ENCODE results near the gene RNF113B.

RNF113B gene

DNA sequence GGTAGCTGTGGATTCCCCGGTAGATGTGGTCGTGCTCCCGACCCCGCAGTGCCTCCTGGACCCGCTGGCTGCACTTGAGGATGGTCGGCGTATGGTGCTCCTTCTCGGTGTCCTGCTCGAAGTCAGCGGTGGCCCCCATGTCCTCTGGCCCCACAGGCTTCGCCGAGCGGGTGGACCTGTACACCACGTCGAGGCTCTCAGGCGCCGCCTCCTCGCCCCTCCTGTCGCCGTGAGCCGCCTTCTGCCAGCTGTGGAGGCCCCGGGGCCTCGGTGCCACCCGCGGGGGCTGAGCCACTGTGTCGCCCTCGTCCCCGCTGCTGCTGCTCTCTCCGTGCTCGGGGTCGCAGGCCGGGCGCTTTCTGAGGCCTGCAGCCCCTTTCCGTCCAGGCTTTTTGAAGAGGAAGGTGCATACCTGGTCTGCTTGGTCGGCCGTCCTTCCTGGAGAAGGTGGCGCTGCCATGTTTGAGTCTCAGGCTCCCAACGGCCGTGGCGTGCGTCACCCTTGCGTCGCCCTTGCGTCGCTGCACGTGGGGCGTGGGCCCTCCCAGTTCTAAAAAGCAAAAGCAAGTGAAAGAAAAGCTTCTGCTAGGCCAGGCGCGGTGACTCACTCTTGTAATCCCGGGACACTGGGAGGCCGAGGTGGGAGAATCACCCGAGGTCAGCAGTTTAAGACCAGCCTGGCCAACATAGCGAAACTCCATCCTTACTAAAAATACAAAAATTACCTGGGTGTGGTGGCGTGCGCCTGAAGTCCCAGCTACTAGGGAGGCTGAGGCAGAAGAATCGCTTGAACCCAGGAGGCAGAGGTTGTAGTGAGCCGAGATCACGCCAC lies at the start of gene RNF113B:
Gene RNF113B (minus strand): TSS at position 493 of the 832 bp plus-strand sequence. CDS start 33 bp downstream, at position 460.
- ChIA-PET CTCF (no interaction called here), POLR2A (no interaction called here)
- no peak for DNase-seq (ENCODE audit: extremely low spot score)
- TF ChIP-seq, protein P1, sequence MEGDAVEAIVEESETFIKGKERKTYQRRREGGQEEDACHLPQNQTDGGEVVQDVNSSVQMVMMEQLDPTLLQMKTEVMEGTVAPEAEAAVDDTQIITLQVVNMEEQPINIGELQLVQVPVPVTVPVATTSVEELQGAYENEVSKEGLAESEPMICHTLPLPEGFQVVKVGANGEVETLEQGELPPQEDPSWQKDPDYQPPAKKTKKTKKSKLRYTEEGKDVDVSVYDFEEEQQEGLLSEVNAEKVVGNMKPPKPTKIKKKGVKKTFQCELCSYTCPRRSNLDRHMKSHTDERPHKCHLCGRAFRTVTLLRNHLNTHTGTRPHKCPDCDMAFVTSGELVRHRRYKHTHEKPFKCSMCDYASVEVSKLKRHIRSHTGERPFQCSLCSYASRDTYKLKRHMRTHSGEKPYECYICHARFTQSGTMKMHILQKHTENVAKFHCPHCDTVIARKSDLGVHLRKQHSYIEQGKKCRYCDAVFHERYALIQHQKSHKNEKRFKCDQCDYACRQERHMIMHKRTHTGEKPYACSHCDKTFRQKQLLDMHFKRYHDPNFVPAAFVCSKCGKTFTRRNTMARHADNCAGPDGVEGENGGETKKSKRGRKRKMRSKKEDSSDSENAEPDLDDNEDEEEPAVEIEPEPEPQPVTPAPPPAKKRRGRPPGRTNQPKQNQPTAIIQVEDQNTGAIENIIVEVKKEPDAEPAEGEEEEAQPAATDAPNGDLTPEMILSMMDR (IDR thresholded peaks at IDR 0.05; ENCODE audit: control extremely low read depth, extremely low read depth, low read depth, missing control alignments) = no peak

DNA sequence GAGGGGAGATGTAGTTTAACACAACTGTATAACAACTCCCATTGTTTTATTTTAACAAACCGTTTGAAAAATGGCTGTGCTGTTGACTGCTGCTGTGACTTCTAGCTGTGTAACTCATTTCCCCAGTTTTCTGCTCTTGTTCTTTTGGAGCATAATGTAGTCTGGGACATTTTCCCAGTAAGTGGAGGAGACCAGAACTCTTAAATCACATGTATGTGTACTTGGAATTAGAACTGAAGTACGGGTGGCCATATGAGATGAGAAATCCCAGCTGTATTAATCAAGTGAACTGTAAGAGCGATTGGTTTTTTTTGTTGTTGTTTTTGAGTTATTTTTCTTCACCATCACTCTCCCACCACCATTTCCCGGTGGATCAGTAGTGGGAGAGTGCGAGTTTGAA lies 49.4 kb upstream of the RNF113B start:
- TF ChIP-seq, protein P1 (IDR thresholded peaks at IDR 0.05; ENCODE audit: control extremely low read depth, extremely low read depth, low read depth, missing control alignments) = no peak
- CTCF ChIA-PET = interaction anchor here (1.8 kb wide), 1 partner anchor 18 kb away, joined by 3 read pairs; no protein-coding TSS in a partner anchor
- DNase-seq (ENCODE audit: extremely low spot score) = no peak
- POLR2A ChIA-PET = no interaction called here

DNA sequence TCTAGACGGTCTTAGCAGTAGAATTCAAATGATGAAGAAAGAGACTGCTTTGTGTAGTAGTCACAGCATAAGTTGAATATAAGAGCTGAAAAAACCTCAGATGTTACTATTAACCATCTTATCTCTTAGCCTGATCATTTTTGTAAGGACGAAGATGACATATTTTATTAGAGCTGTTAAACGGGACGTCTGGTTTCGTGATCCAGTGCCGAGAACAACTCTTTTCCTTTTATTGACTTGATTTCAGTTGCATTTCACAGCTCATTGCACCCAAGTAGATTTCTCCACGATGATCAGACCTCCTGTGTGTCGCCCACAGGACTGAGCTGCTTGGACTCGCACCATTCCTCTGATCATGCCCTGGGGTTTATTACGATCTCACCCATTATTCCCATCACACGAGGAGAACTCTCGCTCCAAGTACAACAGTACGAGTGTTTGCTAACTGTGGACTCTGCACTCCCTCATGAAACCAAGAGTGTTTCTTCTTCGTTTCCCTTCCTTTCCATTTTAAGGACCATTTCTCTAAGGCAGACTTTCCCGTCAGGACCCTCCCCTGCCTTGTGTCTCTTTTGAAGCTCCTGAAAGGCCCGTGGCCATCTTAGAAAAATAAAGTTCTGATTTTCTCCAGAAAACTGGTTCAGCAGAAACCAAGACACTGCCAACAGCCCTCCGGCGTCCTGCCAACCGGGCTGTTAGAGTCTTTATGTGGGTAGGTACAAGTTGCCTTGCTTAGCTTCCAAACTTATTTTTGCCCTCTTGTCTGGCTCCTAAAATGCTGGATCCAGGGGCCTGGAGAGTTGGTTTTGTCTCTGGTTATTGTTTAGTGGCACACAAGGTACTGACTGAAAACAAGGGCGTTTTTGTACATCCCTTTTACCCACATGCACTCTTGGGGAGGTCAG lies 48.2 kb upstream of the RNF113B start:
- ChIA-PET POLR2A (no interaction called here), CTCF (interaction anchor here (0.6 to 1.8 kb wide), 4 partner anchors 8 to 20 kb away, joined by 3 to 4 read pairs (median 3); no protein-coding TSS in a partner anchor)
- DNase-seq (ENCODE audit: extremely low spot score) = no peak
- TF ChIP-seq, protein P1 (IDR thresholded peaks at IDR 0.05; ENCODE audit: control extremely low read depth, extremely low read depth, low read depth, missing control alignments) = no peak

DNA sequence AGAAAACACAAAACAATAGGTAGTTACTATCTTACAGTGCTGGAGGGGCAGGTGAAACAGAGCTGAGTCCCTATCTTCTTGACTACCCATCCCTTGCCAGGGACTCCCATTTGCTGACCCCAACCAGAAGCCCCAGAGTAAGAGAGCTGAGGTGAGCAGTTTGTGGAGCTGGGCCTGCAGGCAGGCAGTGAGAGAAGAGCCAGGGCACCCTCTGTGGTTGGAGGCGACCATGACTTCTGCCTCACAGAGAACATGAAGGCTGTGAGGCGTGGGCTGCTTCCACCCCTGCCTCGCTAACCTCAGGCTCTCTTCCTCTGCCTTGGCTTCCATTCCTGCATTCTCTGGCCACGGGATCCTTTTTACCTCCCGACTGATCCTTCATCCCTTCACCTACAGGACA lies 47.5 kb upstream of the RNF113B start:
- POLR2A ChIA-PET = no interaction called here
- CTCF ChIA-PET = interaction anchor here (1.0 to 1.1 kb wide), 2 partner anchors 9 to 11 kb away, joined by 3 to 4 read pairs; no protein-coding TSS in a partner anchor
- TF ChIP-seq, protein P1 (IDR thresholded peaks at IDR 0.05; ENCODE audit: control extremely low read depth, extremely low read depth, low read depth, missing control alignments) = no peak
- no peak for DNase-seq (ENCODE audit: extremely low spot score)

DNA sequence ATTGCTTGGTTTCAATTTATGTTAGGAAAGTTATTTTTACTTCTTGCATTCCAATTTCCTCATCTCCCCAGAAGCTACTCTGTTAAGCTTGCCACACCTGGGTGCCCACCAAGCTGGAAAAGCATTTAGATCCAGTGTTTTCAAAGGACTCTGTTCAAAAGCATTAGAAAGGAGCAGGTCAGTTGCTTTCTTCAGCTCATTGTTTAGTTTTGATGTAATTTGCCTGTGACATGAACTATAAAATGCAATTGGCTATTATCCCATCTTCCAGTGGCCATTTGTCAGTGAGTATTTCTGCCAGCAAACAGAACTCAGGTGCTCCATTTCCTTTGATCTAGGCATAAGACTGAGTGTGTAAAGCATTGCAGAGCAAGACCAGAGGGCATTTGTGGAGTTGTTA lies 46.7 kb upstream of the RNF113B start:
- ChIA-PET CTCF (interaction anchor here (1.0 kb wide), 1 partner anchor 9 kb away, joined by 3 read pairs; no protein-coding TSS in a partner anchor), POLR2A (no interaction called here)
- DNase-seq (ENCODE audit: extremely low spot score) = no peak
- TF ChIP-seq, protein P1 (IDR thresholded peaks at IDR 0.05; ENCODE audit: control extremely low read depth, extremely low read depth, low read depth, missing control alignments) = no peak

DNA sequence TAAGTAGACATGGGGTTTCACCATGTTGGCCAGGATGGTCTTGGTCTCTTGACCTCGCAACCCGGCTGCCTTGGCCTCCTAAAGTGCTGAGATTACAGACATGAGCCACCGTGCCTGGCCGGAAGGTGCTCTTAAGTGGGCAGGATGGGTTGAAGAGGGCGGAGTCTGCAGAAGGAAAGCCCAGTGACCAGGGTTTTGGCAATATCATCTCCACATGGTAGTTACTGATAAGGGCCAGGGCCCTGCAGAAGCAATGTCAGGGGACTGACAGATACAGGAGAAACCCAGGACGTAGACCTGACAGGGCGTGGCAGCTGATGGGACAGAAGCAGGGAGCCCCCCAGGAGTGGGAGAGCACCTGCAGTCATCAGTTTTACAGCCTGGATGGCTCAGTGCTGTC lies 45.7 kb upstream of the RNF113B start:
- TF ChIP-seq, protein P1 (IDR thresholded peaks at IDR 0.05; ENCODE audit: control extremely low read depth, extremely low read depth, low read depth, missing control alignments) = no peak
- POLR2A ChIA-PET = no interaction called here
- no peak for DNase-seq (ENCODE audit: extremely low spot score)
- CTCF ChIA-PET = no interaction called here
